ENCODE measurements around the gene TFEB. TPM values are rescaled to one million over a fixed set of nuclear protein-coding genes. Genes with fewer than 3 reads are reported as not detected.

The TFEB gene
- total RNA-seq: 2.3 and 3.4 TPM in 2 replicates

GRCh38 chr6:41735427-41736185 lies at the start of gene TFEB:
Gene TFEB, minus strand, starts transcription at chr6:41735608. Its CDS starts 44,395 bp downstream, at chr6:41691213.

GRCh38 chr6:41780551-41781365 lies 45.4 kb upstream of the TFEB start, which contains the start of gene PRICKLE4:
Gene PRICKLE4, plus strand, starts transcription at chr6:41780782. Its CDS starts 2,692 bp downstream, at chr6:41783474.

GRCh38 chr6:41779788-41780550 lies 44.6 kb upstream of the TFEB start, which contains the start of gene FRS3:
Gene FRS3, minus strand, starts transcription at chr6:41779900. Its CDS starts 2,913 bp downstream, at chr6:41776987.

GRCh38 chr6:41747256-41748101 lies 12.1 kb upstream of the TFEB start, which contains the start of gene PGC:
Gene PGC, minus strand, starts transcription at chr6:41747397. Its CDS starts 63 bp downstream, at chr6:41747334.

GRCh38 chr6:41638002-41638934 lies 97.1 kb downstream of the TFEB start, which contains the start of gene MDFI:
Gene MDFI, plus strand, starts transcription at chr6:41638468. Its CDS starts 282 bp downstream, at chr6:41638750.

Other genes with a start within 250 kb of the TFEB start
- 1.9 and 2.6 TPM in 2 replicates for gene FOXP4, start 189.2 kb downstream of the TFEB start, total RNA-seq
- gene MDFI, start 97.1 kb downstream of the TFEB start, total RNA-seq: 19.5 and 22.5 TPM in 2 replicates
- gene PGC, start 11.8 kb upstream of the TFEB start, total RNA-seq: not detected in 2 replicates
- gene FRS3, start 44.3 kb upstream of the TFEB start, total RNA-seq: 1.5 and 2.0 TPM in 2 replicates
- 1.0 and 1.3 TPM in 2 replicates for gene PRICKLE4, start 45.2 kb upstream of the TFEB start, total RNA-seq
- 313 and 322 TPM in 2 replicates for gene TOMM6, start 52.1 kb upstream of the TFEB start, total RNA-seq
- gene USP49, start 159.8 kb upstream of the TFEB start, total RNA-seq: 1.8 and 1.9 TPM in 2 replicates
- gene MED20, start 185.5 kb upstream of the TFEB start, total RNA-seq: 25.0 TPM in 2 replicates
- 10.3 and 14.3 TPM in 2 replicates for gene BYSL, start 185.9 kb upstream of the TFEB start, total RNA-seq
- 124 and 135 TPM in 2 replicates for gene CCND3, start 206.2 kb upstream of the TFEB start, total RNA-seq